Measurements from ENCODE around the gene DKK3.

The DKK3 gene

DNA sequence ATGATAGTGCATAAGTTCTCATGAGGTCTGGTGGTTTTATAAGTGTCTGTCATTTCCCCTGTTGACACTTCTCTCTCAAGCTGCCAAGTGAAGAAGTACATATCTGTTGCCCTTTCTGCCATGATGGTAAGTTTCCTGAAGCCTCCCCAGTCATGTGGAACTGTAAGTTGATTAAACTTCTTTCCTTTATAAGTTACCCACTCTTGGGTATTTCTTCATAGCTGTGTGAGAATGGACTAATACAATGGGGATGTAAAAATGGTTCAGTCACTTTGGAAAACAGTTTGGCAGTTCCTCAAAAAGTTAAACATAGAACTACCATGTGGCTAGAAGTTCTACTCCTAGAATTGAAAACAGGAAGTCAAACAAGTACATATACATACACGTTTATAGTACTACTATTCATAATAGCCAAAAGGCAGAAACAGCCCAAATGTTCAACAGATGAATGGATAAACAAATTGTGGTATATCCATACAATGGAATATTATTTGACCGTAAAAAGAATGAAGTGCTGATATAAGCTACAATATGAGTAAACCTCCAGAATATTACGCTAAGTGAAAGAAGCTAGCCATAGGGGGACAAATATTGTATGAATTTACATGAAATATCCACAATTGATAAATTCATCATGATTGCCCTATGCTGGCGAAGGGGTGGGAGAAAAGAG, 16.0 kb upstream of the DKK3 start:
- POLR2A ChIA-PET: no interaction called here
- no peak overlapping the region for H3K4me3 ChIP-seq (ENCODE audit: low read depth, low read length)
- DNase-seq (ENCODE audit: low read depth, low spot score): no peak
- CTCF ChIA-PET: interaction anchor here (1.0 to 1.1 kb wide), 2 partner anchors 24 to 92 kb away, joined by 3 to 4 read pairs; no protein-coding TSS in a partner anchor
- TF ChIP-seq, protein P1, sequence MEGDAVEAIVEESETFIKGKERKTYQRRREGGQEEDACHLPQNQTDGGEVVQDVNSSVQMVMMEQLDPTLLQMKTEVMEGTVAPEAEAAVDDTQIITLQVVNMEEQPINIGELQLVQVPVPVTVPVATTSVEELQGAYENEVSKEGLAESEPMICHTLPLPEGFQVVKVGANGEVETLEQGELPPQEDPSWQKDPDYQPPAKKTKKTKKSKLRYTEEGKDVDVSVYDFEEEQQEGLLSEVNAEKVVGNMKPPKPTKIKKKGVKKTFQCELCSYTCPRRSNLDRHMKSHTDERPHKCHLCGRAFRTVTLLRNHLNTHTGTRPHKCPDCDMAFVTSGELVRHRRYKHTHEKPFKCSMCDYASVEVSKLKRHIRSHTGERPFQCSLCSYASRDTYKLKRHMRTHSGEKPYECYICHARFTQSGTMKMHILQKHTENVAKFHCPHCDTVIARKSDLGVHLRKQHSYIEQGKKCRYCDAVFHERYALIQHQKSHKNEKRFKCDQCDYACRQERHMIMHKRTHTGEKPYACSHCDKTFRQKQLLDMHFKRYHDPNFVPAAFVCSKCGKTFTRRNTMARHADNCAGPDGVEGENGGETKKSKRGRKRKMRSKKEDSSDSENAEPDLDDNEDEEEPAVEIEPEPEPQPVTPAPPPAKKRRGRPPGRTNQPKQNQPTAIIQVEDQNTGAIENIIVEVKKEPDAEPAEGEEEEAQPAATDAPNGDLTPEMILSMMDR (IDR thresholded peaks at IDR 0.05; ENCODE audit: insufficient read depth, low read length, missing control alignments): no peak

DNA sequence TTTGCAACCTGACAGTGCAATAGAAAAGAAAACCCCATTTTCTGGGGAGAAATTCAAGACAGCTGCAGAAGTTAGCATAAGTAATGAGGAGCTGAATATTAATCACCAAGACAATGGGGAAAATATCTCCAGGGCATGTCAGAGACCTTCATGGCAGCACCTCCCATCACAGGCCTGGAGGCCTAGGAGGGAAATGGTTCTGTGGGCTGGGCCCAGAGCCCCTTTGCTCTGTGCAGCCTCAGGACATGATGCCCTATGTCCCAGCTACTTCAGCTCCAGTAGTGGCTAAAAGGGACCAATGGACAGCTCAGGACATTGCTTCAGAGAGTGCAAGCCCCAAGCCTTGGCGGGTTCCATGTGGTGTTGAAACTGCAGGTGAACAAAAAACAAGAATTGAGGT, 14.6 kb upstream of the DKK3 start:
- ChIA-PET CTCF (interaction anchor here (1.5 kb wide), 1 partner anchor 91 kb away, joined by 4 read pairs; no protein-coding TSS in a partner anchor), POLR2A (no interaction called here)
- DNase-seq (ENCODE audit: low read depth, low spot score): no peak
- H3K4me3 ChIP-seq (ENCODE audit: low read depth, low read length): no peak overlapping the region
- TF ChIP-seq, protein P1 (IDR thresholded peaks at IDR 0.05; ENCODE audit: insufficient read depth, low read length, missing control alignments): no peak

DNA sequence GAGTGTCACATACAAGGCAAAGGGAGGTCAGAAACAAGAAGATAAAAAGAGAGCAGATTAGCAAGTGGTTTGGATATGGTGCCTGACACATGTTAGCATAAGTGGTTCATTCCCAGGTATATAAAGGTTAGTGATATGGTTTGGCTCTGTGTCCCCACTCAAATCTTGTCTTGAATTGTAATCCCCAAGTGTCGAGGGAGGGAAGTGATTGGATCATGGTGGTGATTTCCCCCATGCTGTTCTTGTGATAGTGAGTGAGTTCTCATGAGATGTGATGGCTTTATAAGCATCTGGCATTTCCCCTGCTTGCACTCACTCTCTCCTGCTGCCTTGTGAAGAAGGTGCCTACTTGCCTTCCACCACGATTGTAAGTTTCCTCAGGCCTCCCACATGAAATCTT, 12.1 kb upstream of the DKK3 start:
- CTCF ChIA-PET: no interaction called here
- DNase-seq (ENCODE audit: low read depth, low spot score): no peak
- TF ChIP-seq, protein P1 (IDR thresholded peaks at IDR 0.05; ENCODE audit: insufficient read depth, low read length, missing control alignments): no peak
- POLR2A ChIA-PET: no interaction called here
- no peak overlapping the region for H3K4me3 ChIP-seq (ENCODE audit: low read depth, low read length)

DNA sequence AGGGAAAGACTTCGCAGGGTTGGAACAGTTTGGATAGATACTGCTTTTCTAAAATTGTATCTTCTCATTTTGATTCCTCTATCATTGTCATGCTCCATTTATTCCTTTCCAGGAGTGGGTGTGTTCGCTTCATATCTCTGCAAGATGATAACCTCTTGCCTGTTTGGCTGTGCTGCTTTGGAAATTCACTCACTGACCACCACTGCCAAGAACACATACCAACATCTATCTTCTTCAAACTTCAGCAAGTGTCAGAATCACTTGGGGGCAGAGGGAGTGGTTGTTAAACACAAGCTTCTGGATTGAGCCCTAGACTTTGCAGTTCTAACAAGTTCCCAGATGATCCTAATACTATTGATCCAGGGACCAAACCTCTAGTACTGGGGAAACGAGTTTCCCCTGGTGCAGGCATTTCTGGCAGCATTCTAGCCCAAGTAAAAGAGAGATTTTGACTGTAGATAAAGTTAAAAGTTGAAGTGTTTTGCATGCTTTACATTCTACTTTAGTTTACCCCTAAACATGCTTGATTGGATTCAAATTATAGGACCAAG, 11.5 kb upstream of the DKK3 start:
- ChIA-PET POLR2A (no interaction called here), CTCF (interaction anchor here (1.6 kb wide), 2 partner anchors 8 to 268 kb away, joined by 4 read pairs; no protein-coding TSS in a partner anchor)

DNA sequence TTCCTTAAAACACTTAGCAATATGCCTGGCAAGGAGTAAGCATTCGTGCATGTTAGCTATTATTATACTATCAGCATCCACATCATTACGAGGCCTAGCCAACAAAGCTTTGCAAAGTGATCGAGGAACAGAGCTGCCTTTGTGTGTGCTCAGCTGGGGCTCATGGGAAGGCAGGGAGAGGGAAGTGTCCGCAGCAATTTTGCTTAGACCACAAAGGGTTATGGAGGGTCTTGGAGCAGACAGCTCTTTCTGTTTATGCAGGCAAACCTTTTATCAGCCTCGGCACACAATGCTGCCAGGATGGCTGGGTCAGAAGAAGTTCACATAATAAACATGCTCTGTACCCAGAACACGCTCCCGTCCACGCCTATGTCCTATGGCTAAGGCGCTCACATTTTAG, 10.9 kb upstream of the DKK3 start:
- DNase-seq (ENCODE audit: low read depth, low spot score): no peak
- ChIA-PET CTCF (interaction anchor here (1.6 to 1.9 kb wide), 3 partner anchors 8 to 269 kb away, joined by 4 to 8 read pairs (median 4); no protein-coding TSS in a partner anchor), POLR2A (no interaction called here)
- TF ChIP-seq, protein P1 (IDR thresholded peaks at IDR 0.05; ENCODE audit: insufficient read depth, low read length, missing control alignments): no peak
- no peak overlapping the region for H3K4me3 ChIP-seq (ENCODE audit: low read depth, low read length)

More for the DNA sequence above, 11.5 kb upstream of the DKK3 start:
- H3K4me3 ChIP-seq (ENCODE audit: low read depth, low read length): no peak overlapping the region
- TF ChIP-seq, protein P1 (IDR thresholded peaks at IDR 0.05; ENCODE audit: insufficient read depth, low read length, missing control alignments): no peak
- no peak for DNase-seq (ENCODE audit: low read depth, low spot score)

DNA sequence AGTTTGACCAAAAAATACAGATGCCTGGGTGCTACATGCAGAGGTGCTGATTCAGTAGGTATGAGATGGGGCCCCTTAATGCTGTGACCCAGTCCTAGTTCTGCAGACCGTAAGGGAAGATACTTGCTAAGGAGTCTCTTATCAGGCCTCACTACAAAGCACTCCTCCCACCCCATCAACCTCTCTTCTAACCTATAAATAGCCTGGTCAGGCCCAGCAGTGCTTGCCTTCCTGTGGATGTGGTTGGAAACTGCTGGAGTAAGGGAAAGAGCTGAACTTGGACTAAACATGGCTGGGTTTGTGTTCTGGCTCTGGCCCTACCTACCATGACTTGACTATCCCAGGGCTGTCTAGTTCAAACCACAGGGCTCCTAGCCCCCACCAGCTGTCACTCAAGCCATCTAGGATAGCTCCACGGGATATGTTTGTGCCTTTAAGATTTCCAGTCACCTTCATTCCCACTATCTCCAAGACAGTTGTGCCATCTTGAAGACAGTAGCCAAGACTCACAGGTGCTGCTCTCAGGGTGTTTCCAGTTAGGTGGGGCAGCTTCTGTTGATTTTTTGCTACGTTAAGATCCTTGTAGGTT, 9.5 kb upstream of the DKK3 start:
- CTCF ChIA-PET: interaction anchor here (0.6 to 1.9 kb wide), 5 partner anchors 8 to 271 kb away, joined by 3 to 8 read pairs (median 3); no protein-coding TSS in a partner anchor
- H3K4me3 ChIP-seq (ENCODE audit: low read depth, low read length): no peak overlapping the region
- TF ChIP-seq, protein P1 (IDR thresholded peaks at IDR 0.05; ENCODE audit: insufficient read depth, low read length, missing control alignments): no peak
- DNase-seq (ENCODE audit: low read depth, low spot score): no peak
- POLR2A ChIA-PET: no interaction called here

Measured in AG04449 (cell line).